Skin of body (tissue), 2 donors: ENCODE measurements around the gene TEX30. TPM values are rescaled to one million over a fixed set of nuclear protein-coding genes. Genes with fewer than 3 reads are reported as not detected.
"Not testable (repeated sequence)": the region's sequence is repeated elsewhere in the genome, so short reads cannot be mapped to it uniquely, and the experiment has no call there.

Source experiments
- DNase-seq: peaks from one replicate; lab custom pipeline; 2025; lab: John Stamatoyannopoulos, UW
- total RNA-seq: library from RNA; depleted of rRNA; stranded (reverse); fragments of >200 nt; gene quantifications from one replicate; pipeline ENCODE4 v1.2.3, GENCODE V29; 2014

The TEX30 gene
- total RNA-seq: 11.1 TPM

DNA sequence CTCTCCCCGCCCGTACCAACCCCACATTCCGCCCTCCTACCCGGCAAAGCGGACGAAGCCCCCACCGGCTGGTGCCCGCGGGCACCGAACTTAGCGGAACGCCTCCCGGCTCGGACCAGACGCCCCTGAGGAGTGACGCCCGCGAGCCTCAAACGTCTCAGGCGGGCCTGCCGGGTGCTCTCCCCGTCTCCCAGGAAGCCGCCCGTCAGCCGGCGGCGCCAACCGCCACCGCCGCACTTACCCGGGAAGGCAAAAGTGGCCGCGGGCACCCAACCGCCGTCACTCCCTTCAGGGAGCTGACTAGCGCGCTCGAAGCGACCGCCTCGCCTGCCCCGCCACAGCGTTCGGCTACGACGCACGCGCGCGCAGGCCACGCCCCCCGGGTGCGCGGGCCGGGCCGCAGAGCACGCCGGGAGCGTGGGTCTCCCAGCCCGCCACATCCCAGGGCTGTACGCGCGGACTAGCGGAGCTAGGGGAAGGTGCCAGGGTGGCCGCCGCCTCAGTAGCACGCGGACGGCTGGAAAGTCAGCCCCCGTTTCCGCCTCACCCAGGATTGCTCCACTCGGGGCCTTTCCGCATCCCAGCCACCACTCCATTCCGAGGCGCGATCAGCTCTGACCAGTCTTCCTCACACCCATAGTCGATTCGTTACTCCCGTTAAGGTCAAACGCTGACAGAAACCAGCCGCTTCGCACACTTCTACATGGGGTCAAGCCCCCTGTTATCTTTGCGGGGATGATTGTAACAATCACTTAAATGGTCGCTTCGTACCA, at the start of gene TEX30:
Gene TEX30 (minus strand): TSS at position 346 of the 773 bp plus-strand sequence. CDS start 3,760 bp downstream, outside the sequence.
- peak; percentile 51 for DNase-seq

- DNase-seq: no peak
Measured at GRCh38 chr13:102817907-102818306, 44.3 kb upstream of the TEX30 start.

GRCh38 chr13:102817241-102817640, 43.7 kb upstream of the TEX30 start:
- no peak for DNase-seq

GRCh38 chr13:102816708-102817107, 43.1 kb upstream of the TEX30 start:
- DNase-seq: no peak

- no peak for DNase-seq
Measured at GRCh38 chr13:102815788-102816187, 42.2 kb upstream of the TEX30 start.

GRCh38 chr13:102814793-102815192, 41.2 kb upstream of the TEX30 start:
- no peak for DNase-seq

- no peak for DNase-seq
Measured at GRCh38 chr13:102814025-102814607, 40.5 kb upstream of the TEX30 start.

GRCh38 chr13:102812611-102813287, 39.2 kb upstream of the TEX30 start:
- no peak for DNase-seq

DNA sequence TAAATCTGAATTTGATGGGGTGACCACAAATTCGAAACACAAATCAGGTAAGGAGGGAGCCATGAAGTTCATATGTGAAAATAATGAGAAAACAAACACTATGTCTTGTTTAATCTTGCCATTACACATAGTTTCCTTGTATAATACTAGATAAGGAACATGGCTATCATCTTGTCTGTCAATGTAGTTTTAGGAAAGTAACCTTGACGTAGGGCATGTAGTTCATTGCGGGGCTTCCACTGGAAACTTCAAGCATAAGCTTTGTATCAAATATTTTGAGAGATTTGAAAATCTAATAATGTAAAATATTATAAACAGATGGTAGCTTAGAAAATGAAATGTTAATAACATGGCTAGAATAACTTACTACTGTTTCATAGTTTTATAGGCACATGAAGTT, 34.1 kb upstream of the TEX30 start:
- no peak for DNase-seq

- DNase-seq: no peak
Measured at GRCh38 chr13:102805680-102806079, 32.1 kb upstream of the TEX30 start.

GRCh38 chr13:102800145-102801041, 26.8 kb upstream of the TEX30 start:
- peak; percentile 40 for DNase-seq

DNA sequence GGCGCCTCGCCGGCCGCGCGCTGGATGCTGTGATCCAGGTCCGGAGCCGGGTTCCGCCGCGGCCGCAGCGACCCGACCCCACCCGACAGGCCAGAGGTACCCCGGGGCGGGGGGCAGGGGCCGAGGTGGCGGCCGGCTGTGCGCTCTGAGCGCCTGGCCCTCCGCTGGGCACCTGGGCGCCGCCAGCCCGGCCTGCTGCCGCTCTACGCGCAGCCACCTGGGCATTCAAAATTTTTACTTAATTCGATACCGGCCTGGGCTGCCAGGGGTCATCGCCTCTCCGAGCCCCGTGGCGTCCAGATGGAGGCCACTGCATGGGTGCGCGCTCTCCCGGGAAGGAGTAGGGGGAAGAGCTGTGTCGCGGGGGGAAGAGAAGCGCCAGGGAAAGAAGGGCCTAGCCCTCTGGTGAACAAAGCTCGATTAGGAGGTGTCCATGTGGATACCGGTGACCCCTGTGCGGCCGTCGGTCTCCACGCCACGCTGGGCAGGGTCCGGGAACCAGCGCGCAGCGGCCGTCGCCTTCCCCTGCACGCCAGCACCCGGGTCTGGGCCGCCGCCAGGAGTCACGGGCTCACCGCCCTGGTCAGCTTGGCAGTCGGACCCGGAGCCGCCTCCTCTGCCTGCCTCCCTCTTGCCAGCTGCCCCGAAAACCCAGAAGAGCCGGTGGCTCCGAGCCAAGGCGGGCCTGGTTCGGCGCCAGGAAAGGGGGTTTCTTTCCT, 26.0 kb upstream of the TEX30 start:
- DNase-seq: no peak

DNA sequence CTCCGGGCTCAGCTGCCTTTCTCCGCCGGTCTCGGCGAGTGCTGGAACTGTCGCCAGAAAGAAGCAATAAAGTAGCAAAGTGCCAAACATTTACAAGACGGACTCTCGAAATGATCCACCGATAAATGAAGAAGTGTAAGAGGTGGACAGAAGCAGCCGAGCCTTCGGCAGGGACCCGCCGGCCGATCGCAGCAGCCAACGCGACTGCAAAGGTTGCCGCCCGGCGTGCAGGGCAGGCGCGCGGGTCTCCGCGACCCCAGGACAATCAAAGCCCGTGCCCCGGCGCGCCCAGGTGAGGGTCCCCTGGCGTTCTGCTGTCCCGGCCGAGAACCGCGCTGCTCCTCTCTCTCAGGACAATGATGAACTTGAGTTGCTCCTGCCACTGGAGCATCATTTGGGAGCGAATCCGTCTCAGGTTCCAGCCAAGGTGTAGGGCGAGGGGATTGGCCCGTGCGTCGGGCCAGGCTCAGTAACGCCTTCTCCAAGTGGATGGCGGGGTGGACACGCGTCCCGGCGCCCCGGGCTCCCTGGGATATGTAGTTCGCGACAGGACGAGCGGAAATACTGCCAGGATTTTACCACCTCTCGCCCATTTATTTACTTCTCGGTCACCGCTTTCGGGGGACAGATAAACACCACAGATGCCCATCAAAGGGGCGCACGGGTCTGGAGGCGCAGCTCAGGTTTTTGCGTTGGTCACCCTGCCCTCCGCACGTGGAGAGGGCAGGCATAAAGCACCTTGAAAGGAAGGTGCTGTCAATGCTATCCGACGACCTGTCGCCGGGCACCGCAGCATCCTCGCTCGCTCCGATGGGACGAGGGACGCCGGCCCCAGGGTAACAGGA, 25.2 kb upstream of the TEX30 start, which contains the start of the genes BIVM and POGLUT2:
Gene BIVM (plus strand): TSS at position 539 of the 845 bp plus-strand sequence. CDS start 8,149 bp downstream, outside the sequence.
Gene POGLUT2 (minus strand): TSS at position 396 of the 845 bp plus-strand sequence. CDS start 306 bp downstream, at position 90.
- DNase-seq: peak; percentile 85

DNA sequence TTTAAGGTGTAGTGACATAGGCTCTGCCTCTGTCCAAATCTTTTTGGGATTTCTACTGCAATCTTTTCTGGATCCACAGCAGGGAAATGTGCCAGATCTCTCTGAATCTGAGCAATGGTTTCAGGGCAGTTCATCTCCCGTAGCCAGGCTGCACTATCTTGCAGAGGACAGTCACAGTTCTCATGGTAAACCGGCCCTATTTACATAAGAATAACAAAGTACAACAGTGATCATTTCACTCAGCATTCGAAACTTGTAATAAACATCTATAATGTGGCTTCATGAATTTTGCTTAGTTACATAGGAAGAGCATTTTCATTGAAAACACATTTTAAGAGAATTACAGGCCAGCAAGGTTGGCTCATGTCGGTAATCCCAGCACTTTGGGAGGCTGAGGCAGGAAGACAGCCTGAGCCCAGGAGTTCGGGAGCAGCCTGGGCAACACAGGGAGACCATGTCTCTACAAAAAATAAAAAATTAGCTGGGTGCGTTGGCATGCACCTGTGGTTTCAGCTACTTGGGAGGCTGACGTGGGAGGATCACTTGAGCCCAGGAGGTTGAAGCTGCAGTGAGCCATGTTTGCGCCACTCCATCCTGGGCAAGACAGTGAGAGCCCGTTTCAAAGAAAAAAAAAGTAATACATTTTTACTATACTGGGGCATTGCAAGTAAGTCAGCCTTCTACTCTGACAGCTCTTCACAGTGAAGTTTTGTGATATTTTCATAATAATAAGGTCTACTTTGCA, 20.2 kb upstream of the TEX30 start:
- DNase-seq: no peak

DNA sequence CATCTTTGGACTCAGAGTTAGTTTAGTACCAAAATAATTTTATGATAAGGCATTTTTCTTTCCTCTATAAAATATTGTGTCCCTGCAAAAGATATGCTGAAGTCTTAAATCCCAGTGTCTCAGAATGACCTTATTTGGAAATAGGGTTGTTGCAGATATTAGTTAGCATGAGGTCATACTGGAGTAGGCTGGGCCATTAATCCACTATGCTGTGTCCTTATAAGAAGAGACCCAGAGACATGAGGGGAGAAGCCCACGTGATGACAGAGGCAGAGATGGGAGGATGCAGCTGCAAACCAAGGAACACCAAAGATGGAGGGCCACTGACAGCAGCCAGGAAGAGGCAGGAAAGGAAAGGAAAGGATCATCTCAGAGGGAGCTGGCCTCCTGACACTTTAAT, 18.8 kb upstream of the TEX30 start:
- no peak for DNase-seq

DNA sequence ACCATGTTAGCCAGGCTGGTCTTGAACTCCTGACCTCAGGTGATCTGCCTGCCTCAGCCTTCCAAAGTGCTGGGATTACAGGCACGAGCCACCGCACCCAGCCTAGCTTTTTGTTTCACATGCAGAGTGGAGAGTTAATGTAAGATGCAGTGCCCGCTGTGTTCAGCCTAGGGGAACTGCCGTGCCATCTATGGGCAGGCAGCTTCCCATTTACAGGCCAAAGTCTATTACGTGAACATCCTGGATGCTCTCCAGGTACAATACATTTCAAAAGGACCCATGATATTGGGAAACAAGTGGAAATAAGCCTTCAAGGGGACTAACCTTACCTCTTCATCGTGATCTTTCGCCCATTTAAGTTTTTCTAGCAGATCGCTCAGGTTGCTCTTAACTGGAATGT, 15.1 kb upstream of the TEX30 start:
- DNase-seq: no peak

DNA sequence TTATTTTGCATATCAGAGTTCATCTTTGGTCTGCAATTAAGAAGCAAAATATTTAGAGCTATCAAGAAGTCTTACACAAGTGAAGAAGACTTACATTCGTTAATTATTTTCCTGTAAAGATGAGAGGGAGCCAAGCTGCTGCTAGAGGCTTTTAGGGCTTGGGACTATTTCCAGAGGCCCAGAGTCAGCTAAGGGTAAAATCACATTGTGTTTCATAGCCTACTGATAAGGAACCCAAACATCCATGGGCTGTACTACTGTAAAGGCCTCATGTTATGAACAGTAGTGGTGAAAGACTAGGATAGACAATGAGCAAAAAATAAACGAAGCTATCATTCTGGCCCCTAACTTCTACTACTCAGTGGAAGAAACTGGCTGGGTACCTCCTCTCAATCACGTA, 10.9 kb upstream of the TEX30 start:
- no peak for DNase-seq

- DNase-seq: no peak
Measured at GRCh38 chr13:102781591-102781990, 8.0 kb upstream of the TEX30 start.

DNA sequence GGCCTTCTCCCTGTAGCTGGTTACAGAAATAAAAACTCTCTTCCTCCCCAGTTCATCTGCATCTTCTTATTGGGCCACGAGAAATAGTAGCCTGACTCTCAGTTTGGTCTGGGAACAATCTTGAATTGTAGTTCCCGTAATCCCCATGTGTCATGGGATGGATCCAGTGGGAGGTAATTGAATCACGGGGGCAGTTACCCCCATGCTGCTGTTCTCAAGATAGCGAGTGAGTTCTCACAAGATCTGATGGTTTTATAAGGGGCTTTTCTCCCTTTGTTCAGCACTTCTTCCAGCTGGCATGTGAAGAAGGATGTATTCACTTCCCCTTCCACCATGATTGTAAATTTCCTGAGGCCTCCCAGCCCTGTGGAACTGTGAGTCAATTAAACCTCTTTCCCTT, 7.1 kb upstream of the TEX30 start:
- DNase-seq: not testable (repeated sequence)
